HEK293 (cell line): ENCODE measurements around the gene DLEC1.

Source experiments
- CTCF ChIA-PET: fragments of 350-600 bp; formaldehyde crosslinking; extraction: SDS; loops from one replicate; lab custom pipeline; 2021; ENCODE audit warnings: antibody characterized with exemption; lab: Yijun Ruan, JAX
- POLR2A ChIA-PET: fragments of 300-600 bp; formaldehyde crosslinking; extraction: SDS; loops from one replicate; lab custom pipeline; 2020; ENCODE audit warnings: antibody characterized with exemption, inconsistent platforms; lab: Yijun Ruan, JAX
- H3K27ac ChIP-seq: fragments of 200-500 bp; sonication (Bioruptor generic); 2 replicates; pipeline ENCODE4 v1.5.1; 2014; ENCODE audit warnings: low read depth, low read length, control low read depth, inconsistent platforms; ENCODE audit errors: extremely low read depth
- H3K36me3 ChIP-seq, 2 experiments: fragments of 200-500 bp in 1 of 2; sonication (Bioruptor generic) in 1 of 2; 1 replicate in 1 of 2; 2 replicates in 1 of 2; pipeline ENCODE4 v1.5.1; 2014 to 2017; ENCODE audit warnings: inconsistent platforms in 2 of 2, low read length in 2 of 2; ENCODE audit not compliant: control insufficient read depth in 2 of 2, insufficient read depth in 1 of 2
- H3K4me1 ChIP-seq: fragments of 200-500 bp; sonication (Bioruptor generic); 2 replicates; pipeline ENCODE4 v1.5.1; 2014; ENCODE audit warnings: mild to moderate bottlenecking, low read length, inconsistent platforms; ENCODE audit not compliant: control insufficient read depth, insufficient read depth
- H3K4me3 ChIP-seq: 2 replicates; pipeline ENCODE4 v1.5.1; 2011; ENCODE audit warnings: low read depth, mild to moderate bottlenecking, control low read depth, low read length, moderate library complexity
- H3K9me3 ChIP-seq: fragments of 200-500 bp; sonication (Bioruptor generic); 2 replicates; pipeline ENCODE4 v1.5.1; 2014; ENCODE audit warnings: low read depth, low read length, inconsistent platforms; ENCODE audit not compliant: control insufficient read depth, insufficient read depth
- GLI4 ChIP-seq: fragments of 450-650 bp; formaldehyde crosslinking; IDR thresholded peaks from 2 replicates; pipeline ENCODE4 v1.5.1; 2016; ENCODE audit warnings: missing biosample characterization, missing genetic modification characterization
- MZF1 ChIP-seq: fragments of 450-650 bp; formaldehyde crosslinking; IDR thresholded peaks from 2 replicates; pipeline ENCODE4 v1.5.1; 2017; ENCODE audit warnings: missing biosample characterization, missing genetic modification characterization, borderline replicate concordance
- PATZ1 ChIP-seq: fragments of 450-650 bp; formaldehyde crosslinking; IDR thresholded peaks from 2 replicates; pipeline ENCODE4 v1.5.1; 2016; ENCODE audit warnings: missing biosample characterization, missing genetic modification characterization
- PRDM2 ChIP-seq: fragments of 450-650 bp; formaldehyde crosslinking; IDR thresholded peaks from 2 replicates; pipeline ENCODE4 v1.5.1; 2016; ENCODE audit warnings: missing biosample characterization, missing genetic modification characterization, borderline replicate concordance
- SCRT2 ChIP-seq: fragments of 450-650 bp; formaldehyde crosslinking; IDR thresholded peaks from 2 replicates; pipeline ENCODE4 v1.5.1; 2016; ENCODE audit warnings: missing biosample characterization, missing genetic modification characterization
- ZBTB26 ChIP-seq: fragments of 450-650 bp; formaldehyde crosslinking; optimal IDR thresholded peaks from 2 replicates; pipeline ENCODE3; 2016; ENCODE audit warnings: missing biosample characterization, mild to moderate bottlenecking, missing genetic modification characterization
- ZFP41 ChIP-seq: fragments of 450-650 bp; formaldehyde crosslinking; IDR thresholded peaks from 2 replicates; pipeline ENCODE4 v1.5.1; 2016; ENCODE audit warnings: missing biosample characterization, missing genetic modification characterization, borderline replicate concordance
- ZFP69B ChIP-seq: fragments of 450-650 bp; formaldehyde crosslinking; IDR thresholded peaks from 2 replicates; pipeline ENCODE4 v1.5.1; 2016; ENCODE audit warnings: missing biosample characterization, missing genetic modification characterization
- ZNF148 ChIP-seq: fragments of 450-650 bp; formaldehyde crosslinking; IDR thresholded peaks from 2 replicates; pipeline ENCODE4 v1.5.0; 2017; ENCODE audit warnings: missing biosample characterization, missing genetic modification characterization, borderline replicate concordance
- ZNF211 ChIP-seq: fragments of 450-650 bp; formaldehyde crosslinking; IDR thresholded peaks from 2 replicates; pipeline ENCODE4 v1.5.1; 2016; ENCODE audit warnings: low read depth, missing biosample characterization, missing genetic modification characterization
- ZNF292 ChIP-seq: fragments of 450-650 bp; formaldehyde crosslinking; IDR thresholded peaks from 2 replicates; pipeline ENCODE4 v1.5.1; 2016; ENCODE audit warnings: low read depth, missing biosample characterization, missing genetic modification characterization, borderline replicate concordance
- ZNF37A ChIP-seq: fragments of 450-650 bp; IDR thresholded peaks from 2 replicates; pipeline ENCODE4 v1.5.1; 2018; ENCODE audit warnings: missing biosample characterization, missing genetic modification characterization
- ZNF391 ChIP-seq: fragments of 450-650 bp; formaldehyde crosslinking; IDR thresholded peaks from 2 replicates; pipeline ENCODE4 v1.5.1; 2016; ENCODE audit warnings: low read depth, missing biosample characterization, missing genetic modification characterization, borderline replicate concordance
- ZNF449 ChIP-seq: fragments of 450-650 bp; formaldehyde crosslinking; IDR thresholded peaks from 2 replicates; pipeline ENCODE4 v1.5.1; 2017; ENCODE audit warnings: missing biosample characterization, mild to moderate bottlenecking, missing genetic modification characterization, moderate library complexity
- ZNF521 ChIP-seq: fragments of 450-650 bp; formaldehyde crosslinking; IDR thresholded peaks from 2 replicates; pipeline ENCODE4 v1.5.1; 2017; ENCODE audit warnings: missing biosample characterization, mild to moderate bottlenecking, missing genetic modification characterization
- ZNF610 ChIP-seq: fragments of 450-650 bp; formaldehyde crosslinking; IDR thresholded peaks from 2 replicates; pipeline ENCODE4 v1.5.1; 2016; ENCODE audit warnings: missing biosample characterization, missing genetic modification characterization, borderline replicate concordance
- ZNF629 ChIP-seq: fragments of 450-650 bp; formaldehyde crosslinking; IDR thresholded peaks from 2 replicates; pipeline ENCODE4 v1.5.1; 2017; ENCODE audit warnings: missing biosample characterization, missing genetic modification characterization
- ZNF639 ChIP-seq: fragments of 450-650 bp; formaldehyde crosslinking; IDR thresholded peaks from 2 replicates; pipeline ENCODE4 v1.5.1; 2016; ENCODE audit warnings: missing biosample characterization, missing genetic modification characterization
- ZNF645 ChIP-seq: fragments of 450-650 bp; formaldehyde crosslinking; IDR thresholded peaks from 2 replicates; pipeline ENCODE4; 2016; ENCODE audit warnings: missing biosample characterization, missing genetic modification characterization

Gene DLEC1

GRCh38 chr3:38119248-38119544 lies 80.2 kb downstream of the DLEC1 start (continued):
- no peak for TF ChIP-seq PRDM2 (tag by site-specific recombination)
- TF ChIP-seq ZNF292 = no peak
- TF ChIP-seq ZNF449 = no peak
- TF ChIP-seq SCRT2 = no peak
- TF ChIP-seq ZNF521 (tag by site-specific recombination) = no peak
- no peak for TF ChIP-seq GLI4 (tag by site-specific recombination)
- TF ChIP-seq, all 188 proteins: peak for 0

GRCh38 chr3:38119821-38120692 lies 81.0 kb downstream of the DLEC1 start:
- ChIA-PET POLR2A (interaction anchor here (0.8 to 2.3 kb wide), 2 partner anchors 17 to 19 kb away, joined by 3 to 11 read pairs; partner anchors contain the start of gene ACAA1), CTCF (interaction anchor here (1.4 kb wide), 1 partner anchor 227 kb away, joined by 8 read pairs; the partner anchor contains the start of gene XYLB)
- Histone ChIP-seq H3K4me3 (no peak overlapping the region), H3K36me3 (peaks cover 0 to 50% of the 10 kb centered on the region in 2 experiments; a peak in 2 of 3 replicates), H3K27ac (no peak overlapping the region), H3K9me3 (no peaks in the 10 kb centered on the region), H3K4me1 (no peaks in the 10 kb centered on the region)
- TF ChIP-seq MZF1 (tag by site-specific recombination) = no peak
- TF ChIP-seq ZNF645 (tag by site-specific recombination) = no peak
- no peak for TF ChIP-seq ZNF37A (tag by site-specific recombination)
- no peak for TF ChIP-seq ZNF391 (tag by site-specific recombination)
- no peak for TF ChIP-seq ZBTB26
- TF ChIP-seq ZNF610 (tag by site-specific recombination) = no peak
- TF ChIP-seq ZNF639 (tag by site-specific recombination) = no peak
- no peak for TF ChIP-seq ZFP69B (tag by site-specific recombination)
- no peak for TF ChIP-seq PATZ1 (tag by site-specific recombination)
- no peak for TF ChIP-seq ZNF211 (tag by site-specific recombination)
- TF ChIP-seq ZFP41 = no peak
- TF ChIP-seq ZNF148 (tag by site-specific recombination) = no peak
- no peak for TF ChIP-seq ZNF629 (tag by site-specific recombination)
